WTC11 (cell line): ENCODE data around the gene C12orf43.

Experiments
- CBFB ChIP-seq: sonication (generic); formaldehyde crosslinking; IDR thresholded peaks from 2 replicates; pipeline ENCODE4 v1.8.1; 2022; ENCODE audit warnings: mild to moderate bottlenecking, low read depth, missing genetic modification reagents
- NFE2L1 ChIP-seq: sonication (generic); formaldehyde crosslinking; IDR thresholded peaks from 2 replicates; pipeline ENCODE4 v1.8.1; 2023; ENCODE audit warnings: missing genetic modification reagents
- NR1H2 ChIP-seq: sonication (generic); formaldehyde crosslinking; IDR thresholded peaks from 2 replicates; pipeline ENCODE4 v1.9.0; 2021; ENCODE audit warnings: mild to moderate bottlenecking, moderate library complexity, missing genetic modification reagents
- RELA ChIP-seq: sonication (generic); formaldehyde crosslinking; IDR thresholded peaks from 2 replicates; pipeline ENCODE4 v1.8.1; 2022; ENCODE audit warnings: missing genetic modification reagents, mild to moderate bottlenecking, borderline replicate concordance
- SP1 ChIP-seq: sonication (generic); formaldehyde crosslinking; conservative IDR thresholded peaks from 2 replicates; pipeline ENCODE4 v1.8.1; 2022; ENCODE audit warnings: missing genetic modification reagents
- TF ChIP-seq, protein P1 (sequence below): sonication (generic); formaldehyde crosslinking; IDR thresholded peaks from 2 replicates; pipeline ENCODE4 v1.8.1; 2022; ENCODE audit warnings: mild to moderate bottlenecking, moderate library complexity, missing genetic modification reagents
- TF ChIP-seq, protein P2 (sequence below): sonication (generic); formaldehyde crosslinking; IDR thresholded peaks from 2 replicates; pipeline ENCODE4 v1.8.0; 2022; ENCODE audit warnings: mild to moderate bottlenecking, missing genetic modification reagents
- TF ChIP-seq, protein P3 (sequence below): fragments of 200-600 bp; IDR thresholded peaks from 2 replicates; pipeline ENCODE4 v1.8.0; 2022; ENCODE audit warnings: antibody characterized with exemption
- TF ChIP-seq, protein P4 (sequence below): fragments of 250-450 bp; sonication (Bioruptor Pico); IDR thresholded peaks from 2 replicates; pipeline ENCODE4 v1.9.0; 2021; ENCODE audit warnings: mild to moderate bottlenecking, borderline replicate concordance

DNA sequence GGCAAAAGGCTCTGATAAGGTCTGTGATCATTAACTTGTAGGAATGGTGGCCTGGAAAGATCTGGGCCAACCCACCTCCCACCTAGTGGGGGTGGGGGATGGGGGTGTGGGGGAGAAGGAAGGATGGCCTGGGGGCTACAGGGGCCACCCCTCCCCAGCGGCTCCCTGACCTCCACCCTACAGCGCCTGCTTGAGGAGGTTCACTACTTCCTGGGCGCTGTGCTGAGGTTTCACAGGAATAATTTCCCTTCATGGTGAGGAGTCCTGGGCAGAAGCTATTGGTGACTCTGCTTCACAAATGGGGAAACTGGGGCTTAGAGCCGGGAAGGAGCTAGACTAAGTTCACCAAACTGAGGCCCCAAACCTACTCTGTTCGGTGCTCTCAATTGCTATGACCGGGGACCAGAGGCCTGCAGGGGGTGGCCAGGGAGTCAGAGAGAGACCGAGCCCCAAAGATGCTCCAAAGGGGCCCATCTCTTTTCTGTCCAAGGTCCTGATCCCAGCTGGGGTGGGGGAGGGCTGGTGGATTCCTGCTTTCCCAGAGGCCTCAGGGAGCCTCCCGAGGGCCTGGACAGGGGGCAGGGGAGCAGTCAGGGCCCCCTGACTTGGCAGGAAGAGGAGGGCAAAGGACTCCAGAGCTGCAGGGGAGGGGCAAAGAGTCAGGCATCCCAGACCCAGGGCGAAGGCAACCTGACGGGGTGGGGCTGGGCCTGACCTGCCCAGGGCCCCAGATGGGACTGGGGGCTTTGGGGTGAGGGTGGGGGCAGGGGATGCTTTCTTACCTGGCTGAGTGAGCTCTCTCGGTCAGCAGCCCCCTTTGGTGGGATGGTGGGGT, 36.2 kb downstream of the C12orf43 start:
- TF ChIP-seq SP1 (CRISPR knock-in tag) (no peak), NR1H2 (CRISPR knock-in tag) (no peak), NFE2L1 (no peak), RELA (CRISPR knock-in tag) (no peak), CBFB (CRISPR knock-in tag) (no peak)
- TF ChIP-seq, protein P1, sequence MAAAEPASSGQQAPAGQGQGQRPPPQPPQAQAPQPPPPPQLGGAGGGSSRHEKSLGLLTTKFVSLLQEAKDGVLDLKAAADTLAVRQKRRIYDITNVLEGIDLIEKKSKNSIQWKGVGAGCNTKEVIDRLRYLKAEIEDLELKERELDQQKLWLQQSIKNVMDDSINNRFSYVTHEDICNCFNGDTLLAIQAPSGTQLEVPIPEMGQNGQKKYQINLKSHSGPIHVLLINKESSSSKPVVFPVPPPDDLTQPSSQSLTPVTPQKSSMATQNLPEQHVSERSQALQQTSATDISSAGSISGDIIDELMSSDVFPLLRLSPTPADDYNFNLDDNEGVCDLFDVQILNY = no peak
- TF ChIP-seq, protein P2, sequence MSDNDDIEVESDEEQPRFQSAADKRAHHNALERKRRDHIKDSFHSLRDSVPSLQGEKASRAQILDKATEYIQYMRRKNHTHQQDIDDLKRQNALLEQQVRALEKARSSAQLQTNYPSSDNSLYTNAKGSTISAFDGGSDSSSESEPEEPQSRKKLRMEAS (CRISPR knock-in tag) = no peak
- TF ChIP-seq, protein P3, sequence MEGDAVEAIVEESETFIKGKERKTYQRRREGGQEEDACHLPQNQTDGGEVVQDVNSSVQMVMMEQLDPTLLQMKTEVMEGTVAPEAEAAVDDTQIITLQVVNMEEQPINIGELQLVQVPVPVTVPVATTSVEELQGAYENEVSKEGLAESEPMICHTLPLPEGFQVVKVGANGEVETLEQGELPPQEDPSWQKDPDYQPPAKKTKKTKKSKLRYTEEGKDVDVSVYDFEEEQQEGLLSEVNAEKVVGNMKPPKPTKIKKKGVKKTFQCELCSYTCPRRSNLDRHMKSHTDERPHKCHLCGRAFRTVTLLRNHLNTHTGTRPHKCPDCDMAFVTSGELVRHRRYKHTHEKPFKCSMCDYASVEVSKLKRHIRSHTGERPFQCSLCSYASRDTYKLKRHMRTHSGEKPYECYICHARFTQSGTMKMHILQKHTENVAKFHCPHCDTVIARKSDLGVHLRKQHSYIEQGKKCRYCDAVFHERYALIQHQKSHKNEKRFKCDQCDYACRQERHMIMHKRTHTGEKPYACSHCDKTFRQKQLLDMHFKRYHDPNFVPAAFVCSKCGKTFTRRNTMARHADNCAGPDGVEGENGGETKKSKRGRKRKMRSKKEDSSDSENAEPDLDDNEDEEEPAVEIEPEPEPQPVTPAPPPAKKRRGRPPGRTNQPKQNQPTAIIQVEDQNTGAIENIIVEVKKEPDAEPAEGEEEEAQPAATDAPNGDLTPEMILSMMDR = no peak
- TF ChIP-seq, protein P4, sequence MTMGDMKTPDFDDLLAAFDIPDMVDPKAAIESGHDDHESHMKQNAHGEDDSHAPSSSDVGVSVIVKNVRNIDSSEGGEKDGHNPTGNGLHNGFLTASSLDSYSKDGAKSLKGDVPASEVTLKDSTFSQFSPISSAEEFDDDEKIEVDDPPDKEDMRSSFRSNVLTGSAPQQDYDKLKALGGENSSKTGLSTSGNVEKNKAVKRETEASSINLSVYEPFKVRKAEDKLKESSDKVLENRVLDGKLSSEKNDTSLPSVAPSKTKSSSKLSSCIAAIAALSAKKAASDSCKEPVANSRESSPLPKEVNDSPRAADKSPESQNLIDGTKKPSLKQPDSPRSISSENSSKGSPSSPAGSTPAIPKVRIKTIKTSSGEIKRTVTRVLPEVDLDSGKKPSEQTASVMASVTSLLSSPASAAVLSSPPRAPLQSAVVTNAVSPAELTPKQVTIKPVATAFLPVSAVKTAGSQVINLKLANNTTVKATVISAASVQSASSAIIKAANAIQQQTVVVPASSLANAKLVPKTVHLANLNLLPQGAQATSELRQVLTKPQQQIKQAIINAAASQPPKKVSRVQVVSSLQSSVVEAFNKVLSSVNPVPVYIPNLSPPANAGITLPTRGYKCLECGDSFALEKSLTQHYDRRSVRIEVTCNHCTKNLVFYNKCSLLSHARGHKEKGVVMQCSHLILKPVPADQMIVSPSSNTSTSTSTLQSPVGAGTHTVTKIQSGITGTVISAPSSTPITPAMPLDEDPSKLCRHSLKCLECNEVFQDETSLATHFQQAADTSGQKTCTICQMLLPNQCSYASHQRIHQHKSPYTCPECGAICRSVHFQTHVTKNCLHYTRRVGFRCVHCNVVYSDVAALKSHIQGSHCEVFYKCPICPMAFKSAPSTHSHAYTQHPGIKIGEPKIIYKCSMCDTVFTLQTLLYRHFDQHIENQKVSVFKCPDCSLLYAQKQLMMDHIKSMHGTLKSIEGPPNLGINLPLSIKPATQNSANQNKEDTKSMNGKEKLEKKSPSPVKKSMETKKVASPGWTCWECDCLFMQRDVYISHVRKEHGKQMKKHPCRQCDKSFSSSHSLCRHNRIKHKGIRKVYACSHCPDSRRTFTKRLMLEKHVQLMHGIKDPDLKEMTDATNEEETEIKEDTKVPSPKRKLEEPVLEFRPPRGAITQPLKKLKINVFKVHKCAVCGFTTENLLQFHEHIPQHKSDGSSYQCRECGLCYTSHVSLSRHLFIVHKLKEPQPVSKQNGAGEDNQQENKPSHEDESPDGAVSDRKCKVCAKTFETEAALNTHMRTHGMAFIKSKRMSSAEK (CRISPR knock-in tag) = no peak
